MM.1S (cell line): Measurements from ENCODE around the gene PRUNE2.

ENCODE experiments used
- DNase-seq: peaks from one replicate; pipeline ENCODE4 v3.0.0-alpha.2; 2015
- H2AFZ ChIP-seq: fragments of 300-600 bp; sonication (generic); 2 replicates; pipeline ENCODE4 v1.6.0; 2016; ENCODE audit warnings: antibody characterized with exemption, low read length
- H3F3A ChIP-seq: fragments of 300-600 bp; sonication (generic); 2 replicates; pipeline ENCODE4 v1.6.1; 2016; ENCODE audit warnings: mild to moderate bottlenecking, antibody characterized with exemption, low read length, moderate library complexity, mixed read lengths; ENCODE audit not compliant: insufficient read depth
- H3K27ac ChIP-seq: fragments of 300-600 bp; sonication (generic); 2 replicates; pipeline ENCODE4 v1.5.1; 2016; ENCODE audit warnings: mild to moderate bottlenecking, low read length
- H3K27me3 ChIP-seq: fragments of 300-600 bp; sonication (generic); replicated peaks from 2 replicates; pipeline ENCODE4 v1.6.0; 2016; ENCODE audit warnings: low read length; ENCODE audit not compliant: insufficient read depth
- H3K36me3 ChIP-seq: fragments of 300-600 bp; sonication (generic); replicated peaks from 2 replicates; pipeline ENCODE4 v1.6.1; 2016; ENCODE audit warnings: mild to moderate bottlenecking, low read length, mixed read lengths; ENCODE audit not compliant: insufficient read depth
- H3K4me1 ChIP-seq: fragments of 300-600 bp; sonication (generic); 2 replicates; pipeline ENCODE4 v1.6.1; 2016; ENCODE audit warnings: low read length, mixed read lengths
- H3K4me2 ChIP-seq: fragments of 300-600 bp; sonication (generic); 2 replicates; pipeline ENCODE4 v1.6.0; 2016; ENCODE audit warnings: low read depth, low read length
- H3K4me3 ChIP-seq: fragments of 300-600 bp; sonication (generic); 2 replicates; pipeline ENCODE4 v1.5.1; 2016; ENCODE audit warnings: low read length, mixed read lengths
- H3K79me2 ChIP-seq: fragments of 300-600 bp; sonication (generic); 2 replicates; pipeline ENCODE4 v1.6.1; 2016; ENCODE audit warnings: mixed run types, low read length, mixed read lengths
- H3K9ac ChIP-seq: fragments of 300-600 bp; sonication (generic); 2 replicates; pipeline ENCODE4 v1.6.1; 2016; ENCODE audit warnings: low read length, mixed read lengths
- H3K9me2 ChIP-seq: fragments of 300-600 bp; sonication (generic); replicated peaks from 2 replicates; pipeline ENCODE4 v1.6.1; 2016; ENCODE audit warnings: mild to moderate bottlenecking, low read length, mixed read lengths; ENCODE audit not compliant: insufficient read depth
- H3K9me3 ChIP-seq: fragments of 300-600 bp; sonication (generic); replicated peaks from 2 replicates; pipeline ENCODE4 v1.6.1; 2016; ENCODE audit warnings: mild to moderate bottlenecking, low read length, mixed read lengths; ENCODE audit not compliant: insufficient read depth
- H4K20me1 ChIP-seq: fragments of 300-600 bp; sonication (generic); 2 replicates; pipeline ENCODE4 v1.6.1; 2016; ENCODE audit warnings: mild to moderate bottlenecking, low read length, moderate library complexity, mixed read lengths; ENCODE audit not compliant: insufficient read depth
- EZH2 ChIP-seq: fragments of 300-600 bp; sonication (generic); optimal IDR thresholded peaks from 2 replicates; pipeline ENCODE3; 2017; ENCODE audit warnings: low read depth, mild to moderate bottlenecking, antibody characterized with exemption, low read length, mixed read lengths
- EZH2phosphoT487 ChIP-seq: fragments of 300-600 bp; sonication (generic); IDR thresholded peaks from 2 replicates; pipeline ENCODE4 v1.6.1; 2018; ENCODE audit warnings: antibody characterized with exemption, low read length
- TF ChIP-seq, protein P1 (sequence below): fragments of 300-600 bp; sonication (generic); IDR thresholded peaks from 2 replicates; pipeline ENCODE4 v1.5.1; 2016; ENCODE audit warnings: antibody characterized with exemption, low read length, mixed read lengths

Gene PRUNE2

DNA sequence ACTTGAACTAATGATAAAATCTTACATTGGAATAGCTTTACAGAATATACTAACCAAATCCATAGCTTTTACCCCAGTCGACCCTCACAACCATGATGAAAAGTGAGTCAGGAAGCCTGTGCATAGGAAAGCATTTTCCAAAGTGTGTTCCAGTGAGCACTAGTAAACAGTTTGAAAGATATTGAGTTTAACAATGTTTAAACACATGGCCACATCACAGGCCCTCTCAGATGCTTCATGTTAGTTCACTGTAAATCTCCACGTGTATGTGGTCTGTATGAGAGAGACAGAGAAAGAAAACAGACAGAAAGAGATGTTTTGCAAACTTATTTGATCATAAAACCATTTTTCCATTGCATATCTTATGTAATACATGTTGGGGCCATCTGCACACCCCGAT lies 27.0 kb downstream of the PRUNE2 start:
- H3K36me3 ChIP-seq, result no peaks in the 10 kb centered on the region
- no peak overlapping the region for H3K4me2 ChIP-seq
- H3K4me1 ChIP-seq, result no peaks in the 10 kb centered on the region
- no peaks in the 10 kb centered on the region for H3F3A ChIP-seq
- no peaks in the 10 kb centered on the region for H3K9me2 ChIP-seq
- TF ChIP-seq, protein P1, sequence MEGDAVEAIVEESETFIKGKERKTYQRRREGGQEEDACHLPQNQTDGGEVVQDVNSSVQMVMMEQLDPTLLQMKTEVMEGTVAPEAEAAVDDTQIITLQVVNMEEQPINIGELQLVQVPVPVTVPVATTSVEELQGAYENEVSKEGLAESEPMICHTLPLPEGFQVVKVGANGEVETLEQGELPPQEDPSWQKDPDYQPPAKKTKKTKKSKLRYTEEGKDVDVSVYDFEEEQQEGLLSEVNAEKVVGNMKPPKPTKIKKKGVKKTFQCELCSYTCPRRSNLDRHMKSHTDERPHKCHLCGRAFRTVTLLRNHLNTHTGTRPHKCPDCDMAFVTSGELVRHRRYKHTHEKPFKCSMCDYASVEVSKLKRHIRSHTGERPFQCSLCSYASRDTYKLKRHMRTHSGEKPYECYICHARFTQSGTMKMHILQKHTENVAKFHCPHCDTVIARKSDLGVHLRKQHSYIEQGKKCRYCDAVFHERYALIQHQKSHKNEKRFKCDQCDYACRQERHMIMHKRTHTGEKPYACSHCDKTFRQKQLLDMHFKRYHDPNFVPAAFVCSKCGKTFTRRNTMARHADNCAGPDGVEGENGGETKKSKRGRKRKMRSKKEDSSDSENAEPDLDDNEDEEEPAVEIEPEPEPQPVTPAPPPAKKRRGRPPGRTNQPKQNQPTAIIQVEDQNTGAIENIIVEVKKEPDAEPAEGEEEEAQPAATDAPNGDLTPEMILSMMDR, result no peak
- TF ChIP-seq EZH2, result no peak
- TF ChIP-seq EZH2phosphoT487, result no peak
- H2AFZ ChIP-seq, result no peak overlapping the region
- no peaks in the 10 kb centered on the region for H4K20me1 ChIP-seq
- no peak overlapping the region for H3K27ac ChIP-seq
- no peaks in the 10 kb centered on the region for H3K27me3 ChIP-seq
- no peaks in the 10 kb centered on the region for H3K9me3 ChIP-seq
- H3K4me3 ChIP-seq, result no peak overlapping the region
- DNase-seq, result no peak
- no peak overlapping the region for H3K9ac ChIP-seq
- no peaks in the 10 kb centered on the region for H3K79me2 ChIP-seq

- Histone ChIP-seq H3K27ac (no peak overlapping the region), H3K27me3 (no peaks in the 10 kb centered on the region), H3K4me1 (no peaks in the 10 kb centered on the region), H4K20me1 (no peaks in the 10 kb centered on the region), H3K4me2 (no peak overlapping the region), H3K9me3 (no peaks in the 10 kb centered on the region), H2AFZ (no peak overlapping the region), H3K9ac (no peak overlapping the region), H3K4me3 (no peak overlapping the region), H3K9me2 (no peaks in the 10 kb centered on the region), H3K36me3 (no peaks in the 10 kb centered on the region), H3F3A (no peaks in the 10 kb centered on the region), H3K79me2 (no peaks in the 10 kb centered on the region)
- TF ChIP-seq, protein P1, result no peak
- TF ChIP-seq EZH2, result no peak
- TF ChIP-seq EZH2phosphoT487, result no peak
- no peak for DNase-seq
These were observed 28.0 kb downstream of the PRUNE2 start for GRCh38 chr9:76877961-76878360.

DNA sequence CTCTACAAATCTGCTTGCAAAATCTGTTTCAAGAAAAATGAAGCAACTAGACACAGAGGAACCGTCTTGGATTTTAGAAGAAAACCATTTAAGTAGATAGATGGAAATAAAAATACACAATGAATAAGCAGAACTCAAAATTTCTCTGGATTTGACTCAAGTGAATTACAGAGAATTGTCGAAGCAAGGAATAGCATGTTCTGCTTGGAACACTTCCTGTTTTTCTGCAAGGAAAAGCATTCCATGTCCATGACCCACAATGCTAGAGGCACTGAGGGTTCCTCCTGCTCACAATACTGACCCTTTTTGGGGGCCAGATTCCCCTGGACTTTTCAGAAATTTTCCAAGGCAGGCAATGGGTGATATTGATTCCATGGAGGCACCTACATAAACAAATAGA lies 29.8 kb downstream of the PRUNE2 start:
- H3K27ac ChIP-seq, result no peak overlapping the region

More for the DNA sequence above, 29.8 kb downstream of the PRUNE2 start:
- Histone ChIP-seq H3K9ac (no peak overlapping the region), H3K79me2 (no peaks in the 10 kb centered on the region), H3K36me3 (no peaks in the 10 kb centered on the region), H3K27me3 (no peaks in the 10 kb centered on the region), H3K9me3 (no peaks in the 10 kb centered on the region), H3K4me2 (no peak overlapping the region), H3K4me1 (no peaks in the 10 kb centered on the region), H4K20me1 (no peaks in the 10 kb centered on the region), H3K4me3 (no peak overlapping the region), H2AFZ (no peak overlapping the region), H3K9me2 (no peaks in the 10 kb centered on the region), H3F3A (no peaks in the 10 kb centered on the region)
- TF ChIP-seq, protein P1, result no peak
- TF ChIP-seq EZH2phosphoT487, result no peak
- no peak for TF ChIP-seq EZH2
- DNase-seq, result no peak
